Astrocyte (in vitro differentiated cells and primary cell): ENCODE data around the gene SMC6. TPM values are rescaled to one million over a fixed set of nuclear protein-coding genes. Genes with fewer than 3 reads are reported as not detected.

ENCODE experiments used
- total RNA-seq: library from RNA; stranded (reverse); gene quantifications from 2 replicates; pipeline ENCODE4 v1.2.1, GENCODE V29; 2021

SMC6 gene
- total RNA-seq, 1 donor from 2014 or later, result 20.1 TPM

Other genes starting within 250 kb of the SMC6 start
- gene RAD51AP2, start 235.4 kb downstream of the SMC6 start, total RNA-seq, result 0.10 TPM in 1 of 2 replicates, not detected in the other
- gene VSNL1, start 213.1 kb downstream of the SMC6 start, total RNA-seq, result 0.61 and 2.4 TPM in 2 replicates
- gene GEN1, start 328 bp upstream of the SMC6 start, total RNA-seq, result 4.6 and 9.1 TPM in 2 replicates
- not detected in 2 replicates for gene MSGN1, start 62.6 kb upstream of the SMC6 start, total RNA-seq
- 0.84 and 1.7 TPM in 2 replicates for gene KCNS3, start 124.9 kb upstream of the SMC6 start, total RNA-seq